HG03342 (cell line): ENCODE results near the gene EZR.
A peak's percentile ranks its signal among the peaks of the same experiment; 100 is the strongest.

Experiments used
- ATAC-seq: cut with Tn5 transposase; IDR thresholded peaks from one replicate; pipeline ENCODE4 v1.9.1; 2021; ENCODE audit warnings: mild to moderate bottlenecking, moderate library complexity; ENCODE audit not compliant: unreplicated experiment

EZR gene

DNA sequence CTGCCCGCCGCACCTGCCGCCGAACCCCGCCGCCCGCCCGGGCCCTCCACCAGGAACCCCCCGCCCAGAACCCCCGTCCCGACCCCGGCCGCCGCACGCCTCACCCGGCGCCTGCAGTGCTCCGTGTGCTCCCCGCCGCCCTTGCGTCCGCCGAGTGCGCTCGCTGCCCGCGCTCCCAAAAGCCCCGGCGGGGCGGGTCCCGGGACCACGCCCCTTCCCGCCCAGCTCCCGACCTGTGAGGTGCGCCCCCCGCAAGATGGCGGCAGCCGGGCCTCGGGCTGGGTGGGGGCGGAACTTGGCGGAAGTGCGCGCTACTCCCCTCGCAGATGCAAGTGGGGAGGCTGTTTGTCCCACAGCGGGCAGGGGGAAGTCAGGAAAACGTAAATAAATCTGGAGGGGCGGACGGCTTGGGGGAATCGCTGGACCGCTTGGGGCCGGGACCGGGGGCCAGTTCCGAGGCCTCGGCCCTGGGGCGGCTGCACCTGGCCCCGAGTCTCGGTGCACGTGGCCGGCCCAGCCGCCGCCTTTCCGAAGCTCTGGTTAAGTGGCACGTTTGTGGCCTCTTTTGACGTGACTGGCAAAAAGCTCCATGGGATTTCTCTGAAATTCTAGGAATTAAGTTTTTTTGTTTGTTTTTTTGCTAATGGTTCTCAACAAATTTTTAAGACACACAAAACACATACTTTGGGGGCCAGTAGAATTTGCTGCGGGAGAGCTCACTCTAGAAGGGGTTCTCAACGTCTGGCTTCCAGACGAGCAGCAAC is at the start of gene EZR:
EZR (minus strand) TSS at position 156 of the 764 bp plus-strand sequence. CDS start 1,275 bp downstream, outside the sequence.
- peak; percentile 49 for ATAC-seq

GRCh38 chr6:158868122-158868480 is 48.9 kb upstream of the EZR start:
- no peak for ATAC-seq

DNA sequence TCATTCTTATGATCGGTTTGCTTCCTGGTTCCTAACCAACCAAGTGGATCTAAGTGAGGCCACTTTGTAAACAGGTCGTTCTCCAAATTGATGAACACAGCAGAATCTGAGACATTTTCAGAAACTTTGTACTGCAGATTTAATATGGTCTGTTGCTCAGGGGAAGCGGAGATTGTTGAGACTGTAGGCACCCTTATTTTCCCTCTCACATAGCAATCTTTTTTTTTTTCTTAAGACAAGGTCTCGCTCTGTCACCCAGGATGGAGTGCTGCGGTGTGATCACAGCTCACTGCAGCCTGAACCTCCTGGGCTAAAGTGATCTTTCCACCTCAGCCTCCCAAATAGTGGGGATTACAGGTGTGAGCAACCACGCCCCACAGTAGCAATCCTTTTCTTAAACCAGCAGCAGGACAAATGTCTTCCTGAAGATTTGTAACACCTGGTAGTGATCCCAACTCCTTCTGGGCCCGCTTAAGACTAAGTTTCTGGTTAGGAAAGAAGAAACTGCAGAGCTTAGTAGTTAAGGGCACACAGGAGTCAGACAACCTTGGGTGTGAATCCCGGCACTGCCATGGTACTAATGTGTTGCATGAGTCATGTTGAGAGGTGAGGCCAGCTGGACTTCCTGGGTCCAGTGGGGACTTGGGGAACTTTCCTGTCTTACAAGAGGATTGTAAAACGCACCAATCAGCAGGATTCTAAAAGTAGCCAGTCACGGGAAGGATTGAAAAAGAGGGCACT is 48.4 kb upstream of the EZR start:
- ATAC-seq = no peak

GRCh38 chr6:158865769-158866168 is 46.6 kb upstream of the EZR start:
- no peak for ATAC-seq

GRCh38 chr6:158863646-158864045 is 44.5 kb upstream of the EZR start:
- no peak for ATAC-seq

- no peak for ATAC-seq
Observed at GRCh38 chr6:158861686-158862381, 42.7 kb upstream of the EZR start.

DNA sequence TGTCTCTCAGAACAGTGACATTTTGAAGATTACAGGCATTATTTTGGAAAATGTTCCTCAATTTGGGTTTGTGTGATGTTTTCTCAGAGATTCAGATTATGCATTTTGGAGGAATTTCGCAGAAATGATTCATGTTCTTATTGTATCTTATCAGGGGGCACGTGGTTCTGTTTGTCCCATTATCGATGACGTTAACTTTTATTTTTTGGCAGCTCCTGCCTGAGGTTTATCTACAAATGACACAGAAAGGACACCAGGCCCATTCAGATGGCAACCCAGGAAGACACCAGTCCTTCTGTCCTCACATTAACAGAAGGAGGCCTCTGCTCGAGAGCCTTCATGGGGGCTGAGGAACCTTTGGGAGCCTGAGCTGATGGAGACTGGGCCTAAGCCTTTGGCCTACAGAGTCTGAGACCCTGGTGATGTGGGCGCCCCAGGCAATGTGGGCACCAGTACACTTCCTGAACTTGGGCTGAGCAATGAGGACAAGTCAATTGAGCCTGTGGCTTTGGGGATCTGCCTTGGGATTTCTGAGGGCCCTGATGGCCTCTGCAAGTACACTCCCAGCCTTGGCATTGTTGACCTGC is 41.2 kb upstream of the EZR start:
- ATAC-seq = no peak

- ATAC-seq = no peak
Observed at GRCh38 chr6:158856261-158856660, 37.1 kb upstream of the EZR start.

- ATAC-seq = no peak
Observed at GRCh38 chr6:158854214-158855101, 35.3 kb upstream of the EZR start.

DNA sequence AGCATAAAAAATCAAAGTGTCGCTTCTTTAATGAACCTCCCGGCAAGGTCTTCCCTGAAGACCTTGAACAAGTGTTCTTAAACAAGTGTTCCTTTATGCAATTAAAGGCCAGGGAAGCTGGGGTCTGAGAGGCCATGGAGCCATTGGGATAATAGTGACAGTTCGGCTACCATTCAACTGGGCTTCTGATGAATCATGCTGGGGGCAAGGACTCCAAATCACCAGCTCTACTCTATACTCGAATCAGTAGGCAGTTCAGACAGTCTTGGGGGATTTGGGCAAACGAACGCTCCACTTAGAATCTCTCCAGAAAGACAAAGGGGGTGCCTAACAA is 34.7 kb upstream of the EZR start:
- no peak for ATAC-seq

DNA sequence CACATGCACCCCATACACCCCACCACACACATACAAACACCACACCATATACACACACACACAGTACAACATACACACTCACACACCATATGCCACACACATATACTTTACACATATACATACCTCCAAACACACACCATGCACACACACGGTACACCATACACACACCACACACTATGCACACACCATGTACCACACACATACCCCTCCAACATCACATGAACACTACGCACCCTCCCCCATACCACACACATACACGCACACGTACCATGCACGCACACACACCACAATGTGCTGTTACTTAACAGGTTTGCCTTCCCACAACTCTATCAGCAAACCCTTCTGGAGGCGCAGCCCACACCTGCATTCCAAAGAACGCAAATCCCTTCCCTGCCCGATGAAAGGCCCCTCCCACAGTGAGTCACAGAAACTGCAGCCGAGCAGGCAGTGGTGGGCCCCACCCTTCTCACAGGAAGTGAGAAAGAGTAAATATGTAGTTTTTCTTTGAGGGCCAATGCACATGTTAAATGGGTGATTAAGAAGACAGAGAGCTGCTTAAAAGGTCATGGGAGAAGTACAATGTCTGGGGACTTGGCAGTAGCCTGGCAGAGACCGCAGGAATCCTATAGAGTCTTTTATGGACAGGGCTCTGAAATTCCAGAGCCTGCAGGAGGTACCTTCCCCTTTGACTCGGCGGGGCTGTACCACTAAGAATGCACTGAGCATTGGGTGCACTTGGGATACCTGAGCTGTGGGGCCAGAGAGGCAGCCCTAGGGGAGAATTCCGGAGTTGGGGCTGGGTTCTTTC is 34.1 kb upstream of the EZR start:
- peak; percentile 85 for ATAC-seq

DNA sequence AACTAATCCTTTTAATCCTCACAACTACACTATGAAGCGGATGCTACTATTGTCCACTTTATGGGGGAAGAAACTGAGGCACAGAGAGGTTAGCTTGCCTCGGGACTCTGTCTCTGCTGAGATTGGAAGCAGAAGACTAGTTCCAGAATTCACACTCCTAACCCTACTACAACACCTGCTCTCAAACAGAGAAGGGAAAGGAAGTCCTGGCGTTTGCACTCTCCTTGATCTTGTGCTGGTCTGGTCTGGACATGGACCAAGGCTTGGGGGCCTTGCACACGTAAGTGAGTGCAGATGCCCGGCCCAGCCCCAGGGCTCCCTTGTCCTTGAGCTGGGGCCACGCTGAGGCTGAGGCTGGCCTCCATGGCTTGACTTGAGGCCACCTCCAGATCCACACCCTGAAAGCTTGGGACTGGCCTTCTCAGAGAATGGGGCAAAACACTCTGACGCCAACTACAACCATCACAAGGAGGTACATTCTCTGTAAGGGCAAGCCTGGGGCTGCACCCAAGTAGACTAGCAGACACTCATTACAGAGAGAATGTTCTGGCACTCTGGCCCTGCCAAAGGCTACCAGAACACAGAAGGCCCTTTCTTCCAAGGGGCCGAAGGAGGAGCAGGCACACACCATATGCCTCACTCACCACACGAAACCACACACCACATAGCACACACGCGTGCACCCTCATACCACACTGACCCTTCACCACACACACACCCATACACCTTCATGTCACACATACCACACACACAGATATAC is 33.3 kb upstream of the EZR start:
- ATAC-seq = no peak

GRCh38 chr6:158850807-158851115 is 31.6 kb upstream of the EZR start:
- no peak for ATAC-seq

DNA sequence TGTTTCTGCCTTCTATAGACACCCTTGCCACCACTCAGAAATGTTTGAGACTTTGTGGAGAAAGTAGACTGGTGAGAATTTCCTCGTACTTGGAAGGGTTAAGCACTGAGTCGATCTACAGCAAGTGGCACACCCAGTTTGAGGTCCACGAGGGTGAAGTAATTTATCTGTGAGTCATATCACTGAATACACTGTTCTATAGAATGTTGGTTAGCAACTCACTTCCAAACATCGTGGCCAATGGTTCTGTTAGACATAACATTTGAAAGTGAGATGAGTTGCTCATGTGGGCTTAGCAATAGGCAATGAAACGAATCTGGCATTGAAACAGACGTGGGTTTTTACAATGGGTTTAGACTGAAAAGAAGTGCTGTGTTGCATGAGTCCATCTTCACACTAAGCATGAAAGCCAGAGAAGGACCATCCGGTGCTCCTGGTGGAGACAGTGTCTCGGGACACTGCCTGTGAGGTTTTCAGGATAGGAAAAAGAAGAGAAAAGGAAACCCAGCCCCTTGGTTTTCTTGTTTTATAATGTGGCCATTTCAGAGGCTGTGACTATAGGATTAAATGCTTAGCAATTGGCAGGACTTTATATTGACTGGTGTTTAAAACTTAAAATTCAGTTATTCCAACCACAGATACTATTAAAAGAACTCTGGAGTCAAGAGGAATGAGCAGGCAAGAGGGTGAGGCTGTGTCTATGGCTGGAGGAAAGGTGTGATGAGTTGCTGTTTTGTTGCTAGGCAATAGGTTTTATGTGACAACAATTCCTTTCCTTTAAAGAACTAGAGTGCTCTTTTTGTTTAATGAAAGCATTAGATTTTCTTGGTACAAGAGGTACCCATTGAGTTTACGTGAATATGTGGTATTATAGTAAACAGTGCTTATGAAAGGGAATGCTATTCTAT is 31.0 kb upstream of the EZR start:
- peak; percentile 39 for ATAC-seq

DNA sequence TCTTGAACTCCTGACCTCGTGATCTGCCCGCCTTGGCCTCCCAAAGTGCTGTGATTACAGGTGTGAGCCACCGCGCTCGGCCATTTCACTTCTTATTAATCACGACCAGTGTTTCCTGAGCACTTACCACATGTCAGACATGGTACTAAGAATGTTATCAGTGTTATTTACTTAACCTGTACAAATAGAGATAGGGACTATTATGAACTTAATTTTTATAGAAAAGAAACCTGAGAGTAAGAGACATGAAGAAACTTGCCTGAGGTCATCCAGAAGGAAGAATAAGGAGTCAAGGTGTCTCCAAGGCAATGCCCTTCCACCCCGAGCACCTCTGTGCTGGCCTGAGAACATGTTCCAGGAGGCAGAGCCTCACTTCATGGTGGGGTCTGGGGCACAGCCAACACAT is 29.3 kb upstream of the EZR start:
- no peak for ATAC-seq

- no peak for ATAC-seq
Observed at GRCh38 chr6:158847786-158848185, 28.6 kb upstream of the EZR start.

DNA sequence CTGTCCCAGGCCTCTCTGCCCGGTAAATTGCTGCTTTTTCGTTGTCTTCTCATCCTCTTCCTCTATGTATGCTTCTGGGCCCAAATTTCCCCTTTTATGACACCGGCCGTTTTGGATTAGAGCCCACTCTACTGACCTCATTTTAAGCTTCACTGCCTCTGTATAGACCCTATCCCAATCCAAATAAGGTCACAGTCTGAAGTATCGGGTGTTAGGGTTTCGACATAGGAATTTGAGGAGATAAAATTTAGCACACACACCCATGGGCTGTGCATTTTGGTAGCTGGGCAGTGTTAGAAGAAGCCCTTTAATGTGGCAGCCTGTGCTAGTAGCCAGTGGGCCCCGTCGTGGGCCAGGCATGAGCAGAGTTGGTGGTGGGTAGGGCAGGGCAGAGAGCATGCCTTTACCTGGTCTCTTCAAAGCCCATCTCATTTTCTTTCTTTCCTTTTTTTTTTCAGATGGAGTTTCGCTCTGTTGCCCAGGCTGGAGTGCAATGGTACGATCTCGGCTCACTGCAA is 27.9 kb upstream of the EZR start:
- ATAC-seq = no peak
